ENCODE results near the gene SAMD7. TPM values are rescaled to one million over a fixed set of nuclear protein-coding genes. Genes with fewer than 3 reads are reported as not detected.

Gene SAMD7
- total RNA-seq, 1 experiment from 2014 or later, result not detected

DNA sequence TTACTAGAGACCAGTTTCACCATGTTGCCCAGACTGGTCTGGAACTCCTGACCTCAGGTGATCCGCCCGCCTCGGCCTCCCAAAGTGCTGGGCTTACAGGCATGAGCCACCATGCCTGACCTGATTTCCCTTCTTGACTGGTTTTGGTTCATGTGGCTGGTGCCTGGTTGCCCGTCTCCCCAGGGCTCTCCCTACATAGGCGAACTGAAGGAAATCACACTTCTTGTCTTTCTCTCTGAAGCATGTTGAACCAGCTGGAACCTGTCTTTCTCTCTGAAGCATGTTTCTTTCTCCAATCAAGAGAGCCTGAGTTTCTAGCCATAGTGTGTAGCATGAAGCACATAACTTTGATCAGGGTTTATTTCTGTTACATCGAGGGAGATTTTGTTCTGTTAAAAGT lies 16.3 kb upstream of the SAMD7 start:
- no peak for ATAC-seq
- H3K4me1 Mint-ChIP-seq, result no peaks in the 10 kb centered on the region
- no peak overlapping the region for H3K4me3 Mint-ChIP-seq
- ChIA-PET CTCF (no interaction called here), POLR2A (no interaction called here)
- no peak for DNase-seq (ENCODE audit: low spot score)
- TF ChIP-seq ETV6 (CRISPR knock-in tag; IDR thresholded peaks at IDR 0.05), result no peak
- no peak for TF ChIP-seq PRRX2 (CRISPR knock-in tag; IDR thresholded peaks at IDR 0.05)
- TF ChIP-seq, protein P1, sequence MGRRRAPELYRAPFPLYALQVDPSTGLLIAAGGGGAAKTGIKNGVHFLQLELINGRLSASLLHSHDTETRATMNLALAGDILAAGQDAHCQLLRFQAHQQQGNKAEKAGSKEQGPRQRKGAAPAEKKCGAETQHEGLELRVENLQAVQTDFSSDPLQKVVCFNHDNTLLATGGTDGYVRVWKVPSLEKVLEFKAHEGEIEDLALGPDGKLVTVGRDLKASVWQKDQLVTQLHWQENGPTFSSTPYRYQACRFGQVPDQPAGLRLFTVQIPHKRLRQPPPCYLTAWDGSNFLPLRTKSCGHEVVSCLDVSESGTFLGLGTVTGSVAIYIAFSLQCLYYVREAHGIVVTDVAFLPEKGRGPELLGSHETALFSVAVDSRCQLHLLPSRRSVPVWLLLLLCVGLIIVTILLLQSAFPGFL (CRISPR knock-in tag; IDR thresholded peaks at IDR 0.05; ENCODE audit: borderline replicate concordance), result no peak
- no peak for TF ChIP-seq JAZF1 (CRISPR knock-in tag; IDR thresholded peaks at IDR 0.05)
- no peak for TF ChIP-seq KAT7 (CRISPR knock-in tag; IDR thresholded peaks at IDR 0.05; ENCODE audit: borderline replicate concordance)
- TF ChIP-seq, protein P2, sequence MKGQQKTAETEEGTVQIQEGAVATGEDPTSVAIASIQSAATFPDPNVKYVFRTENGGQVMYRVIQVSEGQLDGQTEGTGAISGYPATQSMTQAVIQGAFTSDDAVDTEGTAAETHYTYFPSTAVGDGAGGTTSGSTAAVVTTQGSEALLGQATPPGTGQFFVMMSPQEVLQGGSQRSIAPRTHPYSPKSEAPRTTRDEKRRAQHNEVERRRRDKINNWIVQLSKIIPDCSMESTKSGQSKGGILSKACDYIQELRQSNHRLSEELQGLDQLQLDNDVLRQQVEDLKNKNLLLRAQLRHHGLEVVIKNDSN (CRISPR knock-in tag; IDR thresholded peaks at IDR 0.05), result no peak
- TF ChIP-seq, protein P3, sequence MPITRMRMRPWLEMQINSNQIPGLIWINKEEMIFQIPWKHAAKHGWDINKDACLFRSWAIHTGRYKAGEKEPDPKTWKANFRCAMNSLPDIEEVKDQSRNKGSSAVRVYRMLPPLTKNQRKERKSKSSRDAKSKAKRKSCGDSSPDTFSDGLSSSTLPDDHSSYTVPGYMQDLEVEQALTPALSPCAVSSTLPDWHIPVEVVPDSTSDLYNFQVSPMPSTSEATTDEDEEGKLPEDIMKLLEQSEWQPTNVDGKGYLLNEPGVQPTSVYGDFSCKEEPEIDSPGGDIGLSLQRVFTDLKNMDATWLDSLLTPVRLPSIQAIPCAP (CRISPR knock-in tag; IDR thresholded peaks at IDR 0.05), result no peak
- TF ChIP-seq CBFB (CRISPR knock-in tag; IDR thresholded peaks at IDR 0.05; ENCODE audit: low read depth), result no peak
- no peak for TF ChIP-seq ZNF671 (CRISPR knock-in tag; IDR thresholded peaks at IDR 0.05)
- TF ChIP-seq ZNF317 (CRISPR knock-in tag; IDR thresholded peaks at IDR 0.05; ENCODE audit: borderline replicate concordance, low read depth), result no peak
- TF ChIP-seq ZNF263 (CRISPR knock-in tag; IDR thresholded peaks at IDR 0.05; ENCODE audit: low read depth), result no peak
- no peak for TF ChIP-seq CREM (CRISPR knock-in tag; IDR thresholded peaks at IDR 0.05)
- TF ChIP-seq TEAD1 (CRISPR knock-in tag; IDR thresholded peaks at IDR 0.05), result no peak
- TF ChIP-seq, protein P4, sequence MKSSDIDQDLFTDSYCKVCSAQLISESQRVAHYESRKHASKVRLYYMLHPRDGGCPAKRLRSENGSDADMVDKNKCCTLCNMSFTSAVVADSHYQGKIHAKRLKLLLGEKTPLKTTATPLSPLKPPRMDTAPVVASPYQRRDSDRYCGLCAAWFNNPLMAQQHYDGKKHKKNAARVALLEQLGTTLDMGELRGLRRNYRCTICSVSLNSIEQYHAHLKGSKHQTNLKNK (CRISPR knock-in tag; IDR thresholded peaks at IDR 0.05), result no peak
- TF ChIP-seq RELA (CRISPR knock-in tag; IDR thresholded peaks at IDR 0.05; ENCODE audit: borderline replicate concordance), result no peak
- no peak for TF ChIP-seq TP53 (CRISPR knock-in tag; IDR thresholded peaks at IDR 0.05)
- TF ChIP-seq ZNF232 (CRISPR knock-in tag; IDR thresholded peaks at IDR 0.05), result no peak
- no peak for TF ChIP-seq ELF4 (CRISPR knock-in tag; IDR thresholded peaks at IDR 0.05; ENCODE audit: low read depth)
- no peaks in the 10 kb centered on the region for H3K36me3 Mint-ChIP-seq
- no peak overlapping the region for H3K27ac Mint-ChIP-seq
- peaks cover 8% of the 10 kb centered on the region for H3K9me3 Mint-ChIP-seq
- no peaks in the 10 kb centered on the region for H3K27me3 Mint-ChIP-seq (ENCODE audit: low read depth)

DNA sequence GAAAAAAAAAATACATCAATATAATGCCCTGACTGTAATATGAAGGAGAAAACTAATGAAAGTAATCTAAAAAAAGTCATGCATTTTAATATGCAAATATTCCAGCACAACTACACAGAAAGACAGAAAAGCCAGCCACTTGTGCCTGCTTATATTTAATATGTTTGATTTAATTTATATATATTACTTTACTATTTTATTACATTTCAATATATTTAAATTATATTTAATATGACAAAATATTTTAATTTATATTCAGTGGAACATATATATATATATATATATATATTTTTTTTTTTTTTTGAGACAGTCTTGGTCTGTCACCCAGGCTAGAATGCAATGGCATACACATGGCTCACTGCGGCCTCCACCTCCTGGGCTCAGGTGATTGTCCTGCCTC lies 14.1 kb upstream of the SAMD7 start:
- no peaks in the 10 kb centered on the region for H3K4me1 Mint-ChIP-seq
- CTCF ChIA-PET, result interaction anchor here (0.6 kb wide), 1 partner anchor 76 kb away, joined by 3 read pairs; no protein-coding TSS in a partner anchor

DNA sequence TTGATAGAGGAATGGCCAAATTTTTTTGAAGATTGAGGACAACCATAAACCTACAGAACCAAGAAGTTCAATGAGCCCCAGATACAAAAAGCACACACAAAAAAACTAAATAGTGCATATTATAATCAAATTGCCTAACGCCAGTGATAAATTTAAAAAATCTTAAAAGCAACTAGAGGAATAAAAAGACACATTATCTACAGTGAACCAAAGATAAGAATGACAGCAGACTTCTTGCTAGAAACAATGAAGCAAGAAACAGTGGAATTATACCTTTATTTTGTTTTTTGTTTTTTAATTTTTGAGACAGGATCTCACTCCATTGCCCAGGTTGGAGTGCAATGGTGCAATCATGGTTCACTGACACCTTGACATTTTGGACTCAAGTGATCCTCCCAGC lies 9.9 kb upstream of the SAMD7 start:
- no peak for ATAC-seq
- TF ChIP-seq ZNF317 (CRISPR knock-in tag; IDR thresholded peaks at IDR 0.05; ENCODE audit: borderline replicate concordance, low read depth), result peak; percentile 96
- TF ChIP-seq, protein P5, sequence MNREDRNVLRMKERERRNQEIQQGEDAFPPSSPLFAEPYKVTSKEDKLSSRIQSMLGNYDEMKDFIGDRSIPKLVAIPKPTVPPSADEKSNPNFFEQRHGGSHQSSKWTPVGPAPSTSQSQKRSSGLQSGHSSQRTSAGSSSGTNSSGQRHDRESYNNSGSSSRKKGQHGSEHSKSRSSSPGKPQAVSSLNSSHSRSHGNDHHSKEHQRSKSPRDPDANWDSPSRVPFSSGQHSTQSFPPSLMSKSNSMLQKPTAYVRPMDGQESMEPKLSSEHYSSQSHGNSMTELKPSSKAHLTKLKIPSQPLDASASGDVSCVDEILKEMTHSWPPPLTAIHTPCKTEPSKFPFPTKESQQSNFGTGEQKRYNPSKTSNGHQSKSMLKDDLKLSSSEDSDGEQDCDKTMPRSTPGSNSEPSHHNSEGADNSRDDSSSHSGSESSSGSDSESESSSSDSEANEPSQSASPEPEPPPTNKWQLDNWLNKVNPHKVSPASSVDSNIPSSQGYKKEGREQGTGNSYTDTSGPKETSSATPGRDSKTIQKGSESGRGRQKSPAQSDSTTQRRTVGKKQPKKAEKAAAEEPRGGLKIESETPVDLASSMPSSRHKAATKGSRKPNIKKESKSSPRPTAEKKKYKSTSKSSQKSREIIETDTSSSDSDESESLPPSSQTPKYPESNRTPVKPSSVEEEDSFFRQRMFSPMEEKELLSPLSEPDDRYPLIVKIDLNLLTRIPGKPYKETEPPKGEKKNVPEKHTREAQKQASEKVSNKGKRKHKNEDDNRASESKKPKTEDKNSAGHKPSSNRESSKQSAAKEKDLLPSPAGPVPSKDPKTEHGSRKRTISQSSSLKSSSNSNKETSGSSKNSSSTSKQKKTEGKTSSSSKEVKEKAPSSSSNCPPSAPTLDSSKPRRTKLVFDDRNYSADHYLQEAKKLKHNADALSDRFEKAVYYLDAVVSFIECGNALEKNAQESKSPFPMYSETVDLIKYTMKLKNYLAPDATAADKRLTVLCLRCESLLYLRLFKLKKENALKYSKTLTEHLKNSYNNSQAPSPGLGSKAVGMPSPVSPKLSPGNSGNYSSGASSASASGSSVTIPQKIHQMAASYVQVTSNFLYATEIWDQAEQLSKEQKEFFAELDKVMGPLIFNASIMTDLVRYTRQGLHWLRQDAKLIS (CRISPR knock-in tag; IDR thresholded peaks at IDR 0.05; ENCODE audit: borderline replicate concordance), result no peak
- Mint-ChIP-seq H3K27me3 (ENCODE audit: low read depth) (no peaks in the 10 kb centered on the region; the same call in 1 of the 2 replicates), H3K27ac (no peak overlapping the region), H3K4me1 (peaks cover 3% of the 10 kb centered on the region), H3K9me3 (peaks cover 46% of the 10 kb centered on the region), H3K36me3 (peaks cover 25% of the 10 kb centered on the region), H3K4me3 (no peak overlapping the region)
- no peak for DNase-seq (ENCODE audit: low spot score)
- POLR2A ChIA-PET, result no interaction called here
- CTCF ChIA-PET, result no interaction called here

More for the DNA sequence above, 14.1 kb upstream of the SAMD7 start:
- no peak for ATAC-seq
- peaks cover 24% of the 10 kb centered on the region for H3K9me3 Mint-ChIP-seq
- no peak overlapping the region for H3K27ac Mint-ChIP-seq
- H3K36me3 Mint-ChIP-seq, result peaks cover 13% of the 10 kb centered on the region
- TF ChIP-seq NR2C2 (CRISPR knock-in tag; IDR thresholded peaks at IDR 0.05) (no peak), HMGA2 (CRISPR knock-in tag; IDR thresholded peaks at IDR 0.05) (peak; percentile 96)
- no peak for DNase-seq (ENCODE audit: low spot score)
- no peaks in the 10 kb centered on the region for H3K27me3 Mint-ChIP-seq (ENCODE audit: low read depth)
- POLR2A ChIA-PET, result no interaction called here
- no peak overlapping the region for H3K4me3 Mint-ChIP-seq

Measured in WTC11 (cell line).